Endothelial cell of umbilical vein (primary cell): ENCODE measurements around the gene CDC37L1.

Experiments
- CTCF ChIP-seq, 2 donors: IDR thresholded peaks; 1 replicate in 1 of 2; 2 replicates in 1 of 2; pipeline ENCODE4 v1.5.1; 2011; ENCODE audit warnings: low read length in 2 of 2, mild to moderate bottlenecking in 2 of 2, moderate library complexity in 2 of 2, control low read depth in 1 of 2, inconsistent platforms in 1 of 2, low read depth in 1 of 2; ENCODE audit not compliant: insufficient read depth in 1 of 2; ENCODE audit errors: extremely low read depth in 1 of 2
- EZH2 ChIP-seq: IDR thresholded peaks from 2 replicates; pipeline ENCODE4 v1.6.1; 2012; ENCODE audit warnings: borderline replicate concordance, low read depth, mild to moderate bottlenecking, moderate library complexity, low read length, inconsistent platforms; ENCODE audit not compliant: severe bottlenecking
- FOS ChIP-seq: IDR thresholded peaks from 2 replicates; pipeline ENCODE4 v1.6.1; 2011; ENCODE audit warnings: mild to moderate bottlenecking, low read length, moderate library complexity, borderline replicate concordance; ENCODE audit not compliant: insufficient read depth
- MAX ChIP-seq: IDR thresholded peaks from 2 replicates; pipeline ENCODE4 v1.6.1; 2011; ENCODE audit not compliant: insufficient read depth, insufficient read length
- POLR2A ChIP-seq: IDR thresholded peaks from 2 replicates; pipeline ENCODE4 v1.6.1; 2012; ENCODE audit warnings: low read depth, mild to moderate bottlenecking, control low read depth, low read length
- POLR2AphosphoS5 ChIP-seq: IDR thresholded peaks from 2 replicates; pipeline ENCODE4 v1.6.1; 2012; ENCODE audit warnings: low read depth, mild to moderate bottlenecking, control low read depth, low read length, moderate library complexity; ENCODE audit not compliant: insufficient read depth

DNA sequence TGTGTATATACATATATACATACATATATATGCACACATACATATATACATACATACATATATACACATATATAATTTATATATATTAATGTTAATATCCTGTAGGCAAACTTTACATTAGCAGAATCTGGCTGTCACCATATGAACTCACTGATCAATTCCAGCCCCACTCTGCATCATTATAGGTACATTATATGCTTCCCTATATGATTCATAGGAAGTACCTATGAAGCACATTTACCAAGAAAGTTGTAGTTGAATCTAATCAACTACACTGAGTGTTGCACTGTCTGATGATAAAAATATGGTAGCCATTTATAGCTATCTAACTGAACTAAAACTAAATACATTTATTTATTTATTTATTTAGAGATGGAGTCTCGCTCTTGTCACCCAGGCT lies 7.6 kb upstream of the CDC37L1 start:
- TF ChIP-seq CTCF (IDR thresholded peaks at IDR 0.05; ENCODE audit: extremely low read depth in 1 of 2, insufficient read depth in 1 of 2, low read depth in 1 of 2, low read length in 2 of 2) (no peak), FOS (no peak), EZH2 (no peak), POLR2A (no peak), MAX (no peak), POLR2AphosphoS5 (no peak)
